HG03432 (cell line): ENCODE measurements around the gene SH2D5.

Experiments used
- ATAC-seq: cut with Tn5 transposase; IDR thresholded peaks from one replicate; pipeline ENCODE4 v1.9.1; 2021; ENCODE audit warnings: mild to moderate bottlenecking, moderate library complexity; ENCODE audit not compliant: unreplicated experiment

SH2D5 gene

DNA sequence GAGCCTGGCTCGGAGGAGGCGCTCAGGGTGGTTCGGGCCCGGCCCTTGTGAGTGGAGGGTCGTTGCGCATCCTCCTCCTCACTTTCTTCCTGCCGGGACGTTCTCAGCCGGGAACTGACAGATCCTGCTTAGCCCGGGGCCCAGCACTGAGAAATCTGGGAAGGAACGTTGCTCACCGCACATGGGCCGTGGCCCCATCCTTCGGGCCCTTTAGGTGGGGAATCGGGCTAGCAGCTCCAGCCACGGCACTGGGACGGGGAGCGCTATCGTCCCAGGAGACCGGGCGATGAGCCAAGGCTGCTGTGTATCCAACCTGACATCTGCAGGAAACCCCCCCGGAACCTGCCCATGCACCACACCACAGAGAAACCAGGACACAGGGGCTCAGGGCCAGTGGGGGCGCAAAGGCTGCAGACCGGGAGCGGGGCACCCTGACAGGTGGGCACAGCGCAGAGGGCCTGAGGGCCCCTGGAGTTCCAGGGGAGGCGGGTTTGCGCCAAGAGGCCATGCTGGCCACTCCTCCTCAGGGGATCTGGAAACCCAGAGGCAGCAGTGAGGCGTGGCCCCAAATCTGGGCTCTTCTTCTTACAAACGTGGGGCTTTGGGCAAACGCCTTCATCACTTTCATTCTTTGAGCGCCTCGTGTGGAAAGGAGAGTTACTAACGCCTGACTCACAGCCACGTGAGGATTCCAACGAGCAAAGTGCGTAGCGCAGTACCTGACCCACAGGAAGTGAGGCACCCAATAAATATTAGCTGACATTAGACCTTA is at the start of gene SH2D5:
Gene SH2D5, minus strand, starts transcription at position 116 of the 772 bp plus-strand sequence. CDS start 4,659 bp downstream, outside the sequence.
- peak; percentile 59 for ATAC-seq

DNA sequence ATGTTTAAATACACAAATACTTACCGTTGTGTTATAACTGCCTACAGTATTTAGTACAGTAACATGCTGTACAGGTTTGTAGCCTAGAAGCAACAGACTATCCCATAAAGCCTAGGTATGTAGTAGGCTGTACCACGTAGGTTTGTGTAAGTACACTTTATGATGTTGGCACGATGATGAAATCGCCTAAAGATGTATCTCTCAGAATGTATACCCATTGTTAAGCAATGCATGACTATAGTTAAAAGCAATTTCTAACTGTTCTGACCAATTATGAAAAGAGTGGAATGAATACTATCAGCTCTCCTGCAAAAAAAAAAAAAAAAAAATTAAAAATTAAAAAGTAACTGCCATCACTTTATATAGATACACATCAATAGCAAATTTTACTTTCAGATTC is 43.2 kb upstream of the SH2D5 start:
- ATAC-seq, result no peak

DNA sequence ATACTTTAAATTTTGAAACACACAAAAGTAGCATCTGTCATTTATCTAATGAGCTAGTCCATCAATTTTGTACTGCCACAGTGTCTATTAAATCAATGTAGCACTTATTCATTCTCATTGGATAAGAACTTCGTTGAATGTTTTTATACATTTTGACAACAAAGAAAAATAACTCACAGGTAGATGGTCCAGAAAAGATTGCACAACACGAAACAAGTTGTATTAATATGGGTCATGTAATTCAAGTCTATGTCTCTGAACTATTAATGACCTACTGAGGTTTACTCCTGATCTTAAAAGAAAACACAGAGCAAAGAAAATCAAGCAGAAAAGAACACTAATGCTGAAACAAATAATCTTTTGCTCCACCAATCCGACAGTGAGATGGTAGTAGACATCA is 39.3 kb upstream of the SH2D5 start:
- ATAC-seq, result no peak

DNA sequence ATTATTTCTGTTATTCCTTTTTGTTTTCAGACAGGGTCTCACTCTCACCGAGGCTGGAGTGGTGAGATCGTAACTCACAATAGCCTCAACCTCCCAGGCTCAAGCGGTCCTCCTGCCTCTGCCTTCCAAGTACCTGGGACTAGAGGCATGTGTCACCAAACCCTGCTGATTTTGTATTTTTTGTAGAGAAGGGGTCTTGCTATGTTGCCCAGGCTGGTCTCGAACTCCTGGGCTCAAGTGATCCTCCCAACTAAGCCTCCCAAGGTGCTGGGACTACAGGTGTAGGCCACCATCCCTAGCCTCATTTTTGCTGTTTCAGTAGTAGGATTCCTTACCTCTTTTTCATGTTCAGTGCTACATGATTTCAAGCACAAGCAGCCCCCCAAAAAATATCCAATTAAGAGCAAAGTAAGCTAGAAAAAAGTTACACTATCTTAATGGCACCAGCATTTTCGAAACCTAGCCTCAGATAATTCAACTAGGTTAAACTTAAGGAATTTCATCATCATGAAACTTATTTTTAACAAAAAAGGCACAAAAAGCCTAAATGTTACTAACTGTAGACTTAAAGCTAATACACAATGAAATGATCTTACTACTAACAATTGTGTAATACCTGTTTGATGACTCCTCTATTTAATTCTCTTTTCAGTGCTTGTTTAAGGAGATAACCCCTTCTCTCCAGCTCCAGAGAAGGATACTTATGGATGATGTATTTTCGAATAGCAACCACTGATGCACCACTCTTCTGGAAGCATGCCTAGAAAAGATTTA is 38.0 kb upstream of the SH2D5 start:
- no peak for ATAC-seq

DNA sequence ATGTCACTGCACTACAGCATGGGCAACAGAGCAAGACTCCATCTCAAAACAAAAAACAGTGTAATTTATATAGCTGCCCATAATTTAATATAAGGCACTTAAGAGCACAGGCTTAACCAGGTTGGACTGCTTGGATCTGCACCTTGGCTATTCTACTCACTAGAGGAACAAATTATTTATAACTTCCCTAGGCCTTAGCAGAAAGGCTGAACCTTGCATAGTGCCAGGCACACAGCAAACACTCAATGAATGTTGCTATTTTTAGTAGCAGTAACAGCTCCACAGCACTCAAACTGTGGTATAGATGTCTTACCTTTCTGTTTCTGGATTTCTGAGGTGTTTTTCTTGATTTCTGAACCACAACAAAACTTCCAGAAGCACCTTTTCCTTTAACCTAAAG is 34.8 kb upstream of the SH2D5 start:
- ATAC-seq, result no peak

DNA sequence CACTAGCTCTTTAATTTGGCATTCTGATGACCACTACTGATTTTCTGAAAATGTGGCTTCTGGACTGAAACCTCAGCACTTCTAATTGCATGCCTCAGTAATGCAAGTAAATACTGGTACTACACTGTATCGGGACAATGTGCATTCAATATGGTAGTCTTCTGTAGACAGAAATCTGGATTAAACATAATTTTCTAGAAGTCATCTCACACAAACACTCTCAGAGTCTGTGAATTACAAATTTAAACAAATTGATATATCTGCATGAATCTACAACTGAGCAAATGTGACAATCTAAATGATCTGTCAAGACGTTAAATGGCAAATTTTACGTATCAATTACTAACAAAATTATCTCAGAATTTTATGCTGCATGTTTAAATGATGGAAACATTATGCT is 30.9 kb upstream of the SH2D5 start:
- no peak for ATAC-seq

DNA sequence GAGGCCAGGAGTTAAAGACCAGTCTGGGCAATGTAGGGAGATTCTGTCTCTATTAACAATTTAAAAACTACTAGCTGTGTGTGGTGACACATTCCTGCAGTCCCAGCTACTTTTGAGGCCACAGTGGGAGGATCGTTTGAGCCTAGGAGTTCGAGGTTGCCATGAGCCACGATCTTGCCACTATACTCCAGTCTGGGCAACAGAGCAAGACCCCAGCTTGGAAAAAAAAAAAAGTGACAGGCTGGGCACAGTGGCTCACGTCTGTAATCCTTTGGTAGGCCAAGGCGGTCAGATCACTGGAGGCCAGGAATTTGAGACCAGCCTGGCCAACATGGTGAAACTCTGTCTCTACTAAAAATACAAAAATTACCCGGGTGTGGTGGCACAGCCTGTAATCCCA is 27.8 kb upstream of the SH2D5 start:
- ATAC-seq, result no peak

DNA sequence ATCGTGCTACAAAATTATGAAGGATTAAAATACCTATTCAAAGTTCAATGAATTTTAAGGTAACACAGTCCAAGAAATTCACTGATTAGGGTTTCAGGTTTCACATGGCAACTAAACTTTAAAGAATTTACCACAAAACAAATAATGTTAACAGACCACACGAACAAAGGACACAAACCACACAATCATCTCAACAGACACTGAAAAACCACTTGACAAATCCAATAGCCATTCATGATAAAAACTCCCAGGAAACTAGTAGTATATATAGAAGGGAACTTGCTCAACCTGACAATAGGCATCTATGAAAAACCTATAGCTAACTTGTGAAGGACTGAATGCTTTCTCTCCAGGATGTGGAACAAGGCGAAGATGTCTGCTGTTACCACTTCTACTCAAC is 21.1 kb upstream of the SH2D5 start:
- no peak for ATAC-seq

DNA sequence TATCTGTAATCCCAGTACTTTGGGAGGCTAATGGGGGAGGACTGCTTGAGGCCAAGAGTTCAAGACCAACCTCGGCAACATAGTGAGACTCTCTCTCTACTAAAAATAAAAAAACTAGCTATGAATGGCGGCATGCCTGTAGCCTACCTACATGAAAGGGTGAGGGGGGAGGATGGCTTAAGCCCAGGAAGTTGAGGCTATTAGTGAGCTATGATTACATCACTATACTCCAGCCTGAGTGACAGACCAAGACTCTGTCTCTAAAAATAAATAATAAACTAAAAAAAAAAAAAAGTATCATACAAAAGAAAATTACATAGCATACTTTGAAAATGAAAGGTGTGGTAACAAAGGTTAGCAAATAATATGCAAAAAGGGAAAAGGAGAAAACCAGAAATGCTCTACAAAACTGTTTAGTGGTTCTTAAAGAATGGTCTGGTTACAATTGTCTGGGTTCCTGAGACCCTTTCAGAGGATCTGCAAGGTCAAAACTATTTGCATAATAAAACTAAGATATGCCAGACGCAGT is 19.0 kb upstream of the SH2D5 start:
- ATAC-seq, result no peak

DNA sequence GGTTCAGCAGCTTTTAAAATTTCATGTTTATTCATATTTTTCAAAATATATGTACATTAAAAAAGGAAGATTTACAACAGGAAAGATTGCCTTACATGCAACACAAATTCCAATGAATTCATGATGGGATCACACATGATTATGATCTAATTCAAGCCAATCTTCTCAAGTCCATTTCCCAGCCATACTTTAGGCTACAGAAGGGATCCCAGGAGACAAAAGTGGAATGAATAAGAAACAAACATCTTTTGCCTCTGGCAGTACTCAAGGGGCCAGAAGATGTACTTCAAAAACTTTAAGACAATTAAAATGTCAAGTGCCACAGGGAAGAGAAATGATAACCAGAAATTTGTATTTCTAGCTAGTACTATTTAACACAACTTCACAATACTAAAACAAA is 10.2 kb upstream of the SH2D5 start:
- no peak for ATAC-seq

DNA sequence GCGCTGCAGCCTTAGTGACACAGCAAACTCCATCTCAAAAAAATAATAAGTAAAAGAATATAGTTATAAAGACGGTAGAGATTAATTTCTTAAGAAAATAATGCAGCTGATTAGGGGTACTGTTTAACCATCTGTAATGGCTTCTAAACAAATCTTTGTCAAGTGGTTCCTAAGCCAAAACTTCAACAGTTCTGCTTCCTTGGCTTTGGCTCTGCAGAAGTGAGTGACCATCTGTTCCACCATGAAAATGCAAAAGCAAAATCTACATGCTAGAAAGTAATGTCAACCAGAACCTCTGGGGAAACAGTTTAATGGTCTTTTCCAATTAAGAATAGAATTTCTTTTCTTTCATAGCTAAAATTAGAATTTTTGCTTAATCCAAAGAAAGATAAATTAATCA is 8.3 kb upstream of the SH2D5 start:
- no peak for ATAC-seq

DNA sequence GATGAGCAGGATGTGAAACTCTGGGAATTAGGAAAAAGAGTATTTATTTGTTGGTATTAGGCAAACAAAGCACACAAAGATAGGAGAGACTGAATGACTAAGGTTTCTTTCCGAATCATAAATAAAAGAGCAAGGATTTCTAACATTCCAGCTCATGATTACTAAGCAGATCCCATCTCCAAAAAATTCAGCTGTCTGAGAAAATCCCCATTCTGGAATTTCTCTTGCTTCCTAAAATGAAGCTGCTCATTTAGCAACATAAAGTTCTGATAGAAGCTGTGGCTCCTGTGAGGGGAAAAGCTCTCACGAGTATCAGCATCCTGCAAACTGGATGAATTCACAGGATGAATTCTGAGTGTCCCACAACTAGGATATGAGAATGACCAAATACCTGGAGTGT is 6.7 kb upstream of the SH2D5 start:
- ATAC-seq, result no peak

DNA sequence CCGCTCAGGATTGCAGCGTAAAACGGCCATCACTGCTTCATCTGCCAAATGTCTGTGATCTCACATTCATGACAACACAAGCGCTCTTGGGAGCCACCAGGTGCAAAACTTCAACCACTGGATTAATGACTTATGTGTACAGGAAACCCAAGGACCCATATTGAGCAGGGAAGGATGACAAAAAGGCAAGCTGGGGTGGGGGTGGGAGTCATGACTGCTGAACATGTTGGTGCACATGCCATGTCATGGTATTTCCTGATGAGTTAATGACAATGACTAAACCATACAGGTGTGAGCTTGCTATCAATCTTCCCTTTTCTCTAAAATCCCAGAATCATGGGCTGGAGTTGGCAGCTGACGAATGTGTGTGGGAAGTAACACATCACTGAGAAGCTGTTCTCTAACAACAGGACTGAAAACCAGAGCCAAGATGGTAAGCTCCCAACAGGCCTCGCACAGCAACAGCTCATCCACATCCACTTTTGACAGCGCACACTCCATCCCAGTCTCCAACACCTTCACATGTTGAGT is 3.1 kb upstream of the SH2D5 start:
- ATAC-seq, result no peak

DNA sequence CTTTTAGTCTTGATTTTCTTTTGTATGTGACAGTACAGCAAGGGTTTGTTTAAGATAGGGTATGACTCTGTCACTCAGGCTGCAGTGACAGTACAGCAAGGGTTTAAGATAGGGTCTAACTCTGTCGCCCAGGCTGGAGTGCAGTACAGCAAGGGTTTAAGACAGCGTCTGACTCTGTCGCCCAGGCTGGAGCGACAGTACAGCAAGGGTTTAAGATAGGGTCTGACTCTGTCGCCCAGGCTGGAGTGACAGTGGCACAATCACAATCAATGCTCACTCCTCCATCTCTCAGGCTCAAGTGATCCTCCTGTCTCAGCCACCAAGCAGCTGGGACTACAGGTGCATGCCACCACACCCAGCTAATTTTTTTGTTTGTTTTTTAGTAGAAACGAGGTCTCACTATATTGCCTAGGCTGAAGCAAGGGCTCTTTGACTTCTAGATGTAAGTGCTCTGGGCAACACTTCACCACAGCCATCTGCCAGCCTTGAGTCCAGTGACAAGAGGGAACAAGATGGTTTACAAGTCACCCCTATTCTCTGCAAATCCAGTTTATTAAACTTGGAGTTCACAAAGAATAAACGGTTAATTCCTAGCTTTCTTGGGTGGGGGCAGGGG is 965 bp upstream of the SH2D5 start:
- ATAC-seq, result no peak

DNA sequence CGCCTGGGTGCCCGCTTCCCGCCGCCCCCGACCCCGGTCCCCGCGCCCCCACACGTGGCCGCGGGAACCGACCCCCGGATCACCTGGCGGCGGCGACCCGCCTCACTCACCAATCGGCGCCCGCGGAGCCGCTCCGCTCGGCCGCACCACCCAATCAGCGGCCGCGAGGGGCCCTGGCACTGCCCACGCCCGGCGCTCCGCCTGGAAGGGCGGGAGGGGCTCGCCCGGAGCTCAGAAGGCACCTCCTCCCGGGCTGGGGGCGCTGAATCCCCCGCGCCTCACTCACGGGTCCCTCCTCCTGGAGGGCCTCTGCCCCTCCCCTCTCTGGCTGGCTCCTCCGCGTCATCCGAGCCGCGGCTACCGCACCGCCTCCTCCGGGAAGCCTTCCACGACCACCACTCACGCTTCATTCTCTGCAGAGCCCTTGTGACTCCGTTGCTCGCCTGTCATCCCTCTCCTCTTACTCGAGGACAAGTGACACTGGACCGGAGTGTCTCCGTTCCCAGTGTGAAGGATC is 374 bp downstream of the SH2D5 start:
- ATAC-seq, result peak; percentile 65

DNA sequence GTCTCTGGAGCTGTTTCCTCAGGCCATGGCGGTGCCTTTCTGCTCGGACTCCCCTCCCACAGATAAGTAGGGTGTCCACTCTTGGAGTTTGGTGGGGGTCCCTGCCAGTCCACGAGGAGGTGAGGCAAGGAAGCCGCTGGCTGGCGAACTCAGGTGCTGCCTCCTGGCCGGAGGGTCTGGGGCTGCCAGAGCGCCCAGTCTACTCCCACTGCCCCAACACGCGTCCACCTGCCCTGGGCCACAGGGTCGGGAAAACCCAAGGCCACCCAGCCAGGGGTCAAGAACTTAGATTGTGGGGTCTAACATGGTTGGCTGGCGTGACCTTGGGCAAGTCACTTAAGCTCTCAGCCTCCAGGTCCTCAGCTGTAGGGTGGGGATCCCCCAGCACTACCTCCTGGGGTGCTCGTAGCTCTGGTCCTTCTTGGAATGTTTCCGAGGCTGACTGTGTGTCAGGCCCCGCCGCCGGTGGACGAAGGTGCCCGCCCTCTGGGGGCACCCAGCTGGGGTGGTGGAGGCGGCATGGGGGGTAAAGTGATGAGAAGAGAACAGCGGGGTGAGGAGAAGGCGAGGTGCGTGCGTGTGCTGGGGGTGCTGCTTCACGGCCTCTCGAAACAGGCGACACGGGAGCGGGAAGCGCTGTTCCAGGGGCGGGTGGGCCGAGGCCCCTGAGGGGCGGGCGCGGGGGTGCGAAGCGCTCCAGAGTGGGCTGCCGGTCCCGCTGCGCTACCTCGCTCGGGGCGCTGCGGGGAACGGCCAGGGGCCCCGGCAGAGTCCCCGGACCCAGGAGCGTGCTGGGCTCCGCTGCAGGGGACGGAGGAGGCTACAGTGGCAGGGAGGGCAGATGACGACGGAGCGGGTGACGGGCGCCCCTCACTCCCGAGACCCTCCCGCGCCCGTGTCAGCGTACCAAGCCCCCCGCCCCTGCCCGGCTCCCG is 1.2 kb downstream of the SH2D5 start:
- ATAC-seq, result peak; percentile 15

DNA sequence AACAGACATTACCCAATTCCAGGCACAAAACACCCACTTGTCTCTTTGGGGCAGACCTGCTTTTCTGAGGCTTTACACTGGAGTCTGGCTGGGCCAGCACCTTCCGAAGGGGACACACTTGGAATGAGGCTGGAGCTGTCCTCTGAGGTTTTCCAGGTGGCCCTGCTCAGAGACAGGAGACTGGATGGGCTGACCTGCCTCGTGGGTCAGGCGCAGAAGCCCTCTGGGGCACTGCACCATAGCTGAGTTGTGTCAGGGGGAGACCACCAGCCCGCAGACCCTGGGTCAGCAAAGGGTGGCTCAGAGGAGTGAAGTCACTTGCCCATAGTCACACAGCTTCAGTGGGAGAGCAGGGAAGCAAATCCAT is 1.8 kb downstream of the SH2D5 start:
- no peak for ATAC-seq

DNA sequence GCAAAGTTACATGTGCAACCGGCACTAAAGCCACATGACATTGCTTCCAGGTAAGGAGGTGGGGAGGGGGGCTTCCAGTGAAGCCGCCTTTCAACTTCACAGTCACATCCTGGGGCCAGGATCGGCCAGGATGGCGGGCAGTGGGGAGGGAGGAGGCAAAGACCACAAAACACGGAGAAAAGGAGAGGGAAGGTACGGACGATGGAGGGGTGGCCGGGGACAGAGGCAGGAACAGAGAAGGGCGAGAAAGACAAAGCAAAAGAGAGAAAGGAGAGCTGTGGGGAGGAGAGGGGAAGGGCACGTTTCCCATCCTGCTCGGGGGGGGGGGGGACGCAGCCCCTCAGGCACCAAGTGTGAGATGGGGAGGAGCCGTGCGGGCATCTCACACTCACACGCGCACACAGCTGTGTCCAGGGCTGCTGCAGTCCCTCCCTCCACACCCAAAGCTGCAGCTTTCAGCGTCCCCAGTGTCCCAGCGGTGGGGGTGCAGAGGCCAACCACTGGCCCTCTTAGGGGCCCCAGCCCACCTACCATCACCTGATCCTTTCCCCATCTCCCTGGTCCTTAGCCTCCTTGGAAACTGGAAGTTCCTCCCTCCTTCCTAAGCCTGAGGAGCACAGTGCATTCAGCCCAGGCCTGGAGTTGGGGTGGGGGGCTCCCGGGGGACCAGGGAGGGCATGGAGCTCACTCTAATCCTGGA is 2.4 kb downstream of the SH2D5 start:
- ATAC-seq, result no peak

DNA sequence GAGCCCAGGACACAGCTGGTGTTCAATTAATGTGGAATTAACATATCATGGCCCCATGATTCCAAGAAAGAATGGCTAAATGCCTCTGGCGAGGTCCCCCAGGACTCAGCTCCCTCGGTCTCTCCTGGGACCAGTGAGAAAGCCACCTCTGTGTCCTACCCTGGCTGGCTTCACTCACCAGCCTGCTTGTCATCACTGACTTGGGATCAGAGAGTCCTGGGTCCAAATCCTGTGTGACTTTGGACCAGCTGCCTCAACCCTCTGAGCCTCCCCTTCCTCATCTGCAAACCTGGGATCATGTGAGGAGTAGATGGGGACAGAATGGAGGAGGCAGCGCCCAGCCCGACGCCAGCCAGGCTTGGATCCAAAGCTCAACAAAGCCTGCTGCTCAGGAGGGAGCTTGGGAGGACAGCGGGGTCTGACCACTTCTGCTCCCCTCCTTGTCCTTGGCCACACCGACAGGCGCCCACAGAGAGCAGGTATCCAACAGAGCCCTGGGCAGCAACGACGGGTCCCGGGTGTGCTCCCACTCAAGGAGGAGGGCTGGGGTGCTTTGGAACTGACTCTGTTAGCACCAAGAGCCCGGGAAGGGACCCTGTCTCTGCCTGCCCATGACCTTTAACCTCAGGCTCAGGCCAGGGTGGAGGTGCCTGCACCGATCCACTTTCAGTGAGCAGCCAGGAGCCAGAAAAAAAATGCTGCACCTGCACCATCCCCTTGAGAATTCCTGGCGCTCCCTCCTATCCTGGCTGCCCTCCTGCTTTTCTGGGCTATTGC is 3.2 kb downstream of the SH2D5 start:
- no peak for ATAC-seq
